Left hindlimb (tissue), 1 donor: ENCODE measurements around the gene ACOT2.
A peak's percentile ranks its signal among the peaks of the same experiment; 100 is the strongest.
"Not testable (repeated sequence)": the region's sequence is repeated elsewhere in the genome, so short reads cannot be mapped to it uniquely, and the experiment has no call there.

Experiments used
- DNase-seq: peaks from one replicate; pipeline ENCODE4 v3.0.0-alpha.2; 2018

The ACOT2 gene

GRCh38 chr14:73568886-73569184, 178 bp upstream of the ACOT2 start:
- DNase-seq, result not testable (repeated sequence)

- DNase-seq, result peak; percentile 54
These were observed 1.9 kb downstream of the ACOT2 start for GRCh38 chr14:73570913-73571312.

GRCh38 chr14:73573034-73573433, 4.0 kb downstream of the ACOT2 start:
- DNase-seq, result not testable (repeated sequence)

GRCh38 chr14:73573740-73574139, 4.7 kb downstream of the ACOT2 start:
- not testable (repeated sequence) for DNase-seq

GRCh38 chr14:73574251-73574650, 5.2 kb downstream of the ACOT2 start:
- DNase-seq, result not testable (repeated sequence)

GRCh38 chr14:73576391-73576790, 7.4 kb downstream of the ACOT2 start:
- DNase-seq, result no peak

- DNase-seq, result not testable (repeated sequence)
These were observed 8.2 kb downstream of the ACOT2 start for GRCh38 chr14:73577214-73577613.

- not testable (repeated sequence) for DNase-seq
These were observed 13.3 kb downstream of the ACOT2 start for GRCh38 chr14:73582102-73582979.

- no peak for DNase-seq
These were observed 19.7 kb downstream of the ACOT2 start for GRCh38 chr14:73588695-73589094.

GRCh38 chr14:73589116-73589515, 20.1 kb downstream of the ACOT2 start:
- DNase-seq, result no peak

- not testable (repeated sequence) for DNase-seq
These were observed 21.6 kb downstream of the ACOT2 start for GRCh38 chr14:73590673-73591004.

- peak; percentile 60 for DNase-seq
These were observed 22.9 kb downstream of the ACOT2 start, which contains the start of gene ACOT4 for GRCh38 chr14:73591690-73592449. Gene ACOT4 (plus strand): TSS chr14:73591873. CDS start chr14:73591960, 87 bp downstream.

- DNase-seq, result no peak
These were observed 25.5 kb downstream of the ACOT2 start for GRCh38 chr14:73594491-73594890.

- no peak for DNase-seq
These were observed 30.5 kb downstream of the ACOT2 start for GRCh38 chr14:73599499-73599898.

GRCh38 chr14:73602994-73603393, 34.0 kb downstream of the ACOT2 start:
- no peak for DNase-seq

- DNase-seq, result no peak
These were observed 37.3 kb downstream of the ACOT2 start for GRCh38 chr14:73606271-73606670.

GRCh38 chr14:73607241-73607640, 38.2 kb downstream of the ACOT2 start:
- DNase-seq, result no peak

- DNase-seq, result no peak
These were observed 41.7 kb downstream of the ACOT2 start for GRCh38 chr14:73610687-73611086.

- DNase-seq, result peak; percentile 82
These were observed 43.5 kb downstream of the ACOT2 start, which contains the start of gene ACOT6 for GRCh38 chr14:73612339-73613045. Gene ACOT6 (plus strand): TSS chr14:73612517. CDS start chr14:73612572, 55 bp downstream.

GRCh38 chr14:73613046-73613383, 44.0 kb downstream of the ACOT2 start:
- DNase-seq, result no peak

- DNase-seq, result no peak
These were observed 44.5 kb downstream of the ACOT2 start for GRCh38 chr14:73613419-73613963.

GRCh38 chr14:73616831-73617230, 47.8 kb downstream of the ACOT2 start:
- DNase-seq, result no peak

GRCh38 chr14:73619524-73619923, 50.5 kb downstream of the ACOT2 start:
- no peak for DNase-seq
